Endothelial cell (in vitro differentiated cells): ENCODE data around the gene NEDD9. TPM values are rescaled to one million over a fixed set of nuclear protein-coding genes. Genes with fewer than 3 reads are reported as not detected.

Experiments used
- DNase-seq: peaks from one replicate; pipeline ENCODE4 v3.0.0; 2021; ENCODE audit warnings: low spot score
- H3K27ac Mint-ChIP-seq: one replicate; pipeline ENCODE4 v1.8.0; 2021; ENCODE audit warnings: mixed read lengths, inconsistent platforms; ENCODE audit not compliant: unreplicated experiment
- H3K27me3 Mint-ChIP-seq: one replicate; pipeline ENCODE4 v1.8.0; 2021; ENCODE audit warnings: mild to moderate bottlenecking, moderate library complexity, mixed read lengths, inconsistent platforms; ENCODE audit not compliant: unreplicated experiment
- H3K36me3 Mint-ChIP-seq: one replicate; pipeline ENCODE4 v1.8.0; 2021; ENCODE audit warnings: mild to moderate bottlenecking, low read depth, mixed read lengths, inconsistent platforms; ENCODE audit not compliant: unreplicated experiment
- H3K4me1 Mint-ChIP-seq: one replicate; pipeline ENCODE4 v1.8.0; 2021; ENCODE audit warnings: mild to moderate bottlenecking, mixed read lengths, inconsistent platforms; ENCODE audit not compliant: unreplicated experiment
- H3K4me3 Mint-ChIP-seq: one replicate; pipeline ENCODE4 v1.8.0; 2021; ENCODE audit warnings: mild to moderate bottlenecking, mixed read lengths, inconsistent platforms; ENCODE audit not compliant: unreplicated experiment
- H3K9me3 Mint-ChIP-seq: one replicate; pipeline ENCODE4 v1.8.0; 2021; ENCODE audit warnings: mixed read lengths, inconsistent platforms; ENCODE audit not compliant: unreplicated experiment
- long read RNA-seq: library from polyadenylated mRNA; unstranded; transcript quantifications from one replicate; pipeline ENCODE4 v2.0.0, GENCODE V29; 2020; ENCODE audit not compliant: unreplicated experiment
- total RNA-seq: library from RNA; stranded (reverse); fragmentation: NEBNext Ultra II Directional; extraction: Animal tissue kit (Norgen Biotek cat#: 25700); gene quantifications from one replicate; pipeline ENCODE4 v1.2.1, GENCODE V29; 2021; ENCODE audit not compliant: unreplicated experiment
- TF ChIP-seq, protein P1 (sequence below): fragments of 200-600 bp; sonication (generic); IDR thresholded peaks from one replicate; pipeline ENCODE4 v1.5.0; 2021; ENCODE audit warnings: antibody characterized with exemption; ENCODE audit not compliant: unreplicated experiment

The NEDD9 gene
- total RNA-seq, result 3.2 TPM
- long read RNA-seq, partial matches to known transcripts, result 0 of 1 reads
- long read RNA-seq, other reads (novel, unspliced or antisense), result 0 of 1 reads

- peak within 1 kb of the TSS; percentile 98 for H3K27ac Mint-ChIP-seq
- peaks cover 16% of the 10 kb centered on the region for H3K4me1 Mint-ChIP-seq
- H3K9me3 Mint-ChIP-seq, result no peaks in the 10 kb centered on the region
- H3K27me3 Mint-ChIP-seq, result peaks cover 11% of the 10 kb centered on the region
- H3K36me3 Mint-ChIP-seq, result no peaks in the 10 kb centered on the region
- H3K4me3 Mint-ChIP-seq, result peak within 1 kb of the TSS; percentile 93
- TF ChIP-seq, protein P1, sequence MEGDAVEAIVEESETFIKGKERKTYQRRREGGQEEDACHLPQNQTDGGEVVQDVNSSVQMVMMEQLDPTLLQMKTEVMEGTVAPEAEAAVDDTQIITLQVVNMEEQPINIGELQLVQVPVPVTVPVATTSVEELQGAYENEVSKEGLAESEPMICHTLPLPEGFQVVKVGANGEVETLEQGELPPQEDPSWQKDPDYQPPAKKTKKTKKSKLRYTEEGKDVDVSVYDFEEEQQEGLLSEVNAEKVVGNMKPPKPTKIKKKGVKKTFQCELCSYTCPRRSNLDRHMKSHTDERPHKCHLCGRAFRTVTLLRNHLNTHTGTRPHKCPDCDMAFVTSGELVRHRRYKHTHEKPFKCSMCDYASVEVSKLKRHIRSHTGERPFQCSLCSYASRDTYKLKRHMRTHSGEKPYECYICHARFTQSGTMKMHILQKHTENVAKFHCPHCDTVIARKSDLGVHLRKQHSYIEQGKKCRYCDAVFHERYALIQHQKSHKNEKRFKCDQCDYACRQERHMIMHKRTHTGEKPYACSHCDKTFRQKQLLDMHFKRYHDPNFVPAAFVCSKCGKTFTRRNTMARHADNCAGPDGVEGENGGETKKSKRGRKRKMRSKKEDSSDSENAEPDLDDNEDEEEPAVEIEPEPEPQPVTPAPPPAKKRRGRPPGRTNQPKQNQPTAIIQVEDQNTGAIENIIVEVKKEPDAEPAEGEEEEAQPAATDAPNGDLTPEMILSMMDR, result no peak
- DNase-seq, result peak; percentile 87
Measured at GRCh38 chr6:11232193-11232769, at the start of gene NEDD9. TSS of gene NEDD9 (minus strand) at chr6:11232668. CDS start at chr6:11232515, 153 bp downstream.

DNA sequence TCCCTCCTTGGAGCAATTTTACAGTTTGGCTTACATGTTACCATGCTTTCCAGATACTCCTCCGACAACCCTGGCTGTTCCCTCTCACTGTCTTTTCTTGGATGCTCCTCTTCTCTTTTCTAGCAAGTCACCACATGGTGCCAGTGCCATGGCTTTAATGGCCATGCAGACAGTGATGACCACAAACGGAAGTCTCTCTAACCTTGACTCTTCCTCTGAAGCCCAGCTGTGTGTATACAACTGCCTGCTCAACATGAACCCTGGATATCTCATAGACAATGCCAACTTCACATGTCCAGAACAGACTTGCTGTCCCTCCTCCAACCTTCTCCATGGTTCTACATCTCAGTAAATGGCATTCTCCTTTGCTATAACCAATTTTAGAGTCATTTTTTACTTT lies 49.8 kb upstream of the NEDD9 start:
- no peaks in the 10 kb centered on the region for H3K36me3 Mint-ChIP-seq

GRCh38 chr6:11280394-11280793 lies 47.9 kb upstream of the NEDD9 start:
- Mint-ChIP-seq H3K27ac (no peak overlapping the region), H3K4me3 (no peak overlapping the region), H3K27me3 (no peaks in the 10 kb centered on the region), H3K36me3 (no peaks in the 10 kb centered on the region), H3K9me3 (no peaks in the 10 kb centered on the region), H3K4me1 (peaks cover 22% of the 10 kb centered on the region)
- DNase-seq, result no peak
- TF ChIP-seq, protein P1, result no peak

More for the DNA sequence above, 49.8 kb upstream of the NEDD9 start:
- Mint-ChIP-seq H3K4me1 (peaks cover 14% of the 10 kb centered on the region), H3K4me3 (no peak overlapping the region), H3K27me3 (no peaks in the 10 kb centered on the region), H3K9me3 (no peaks in the 10 kb centered on the region), H3K27ac (no peak overlapping the region)
- DNase-seq, result no peak
- TF ChIP-seq, protein P1, result no peak

DNA sequence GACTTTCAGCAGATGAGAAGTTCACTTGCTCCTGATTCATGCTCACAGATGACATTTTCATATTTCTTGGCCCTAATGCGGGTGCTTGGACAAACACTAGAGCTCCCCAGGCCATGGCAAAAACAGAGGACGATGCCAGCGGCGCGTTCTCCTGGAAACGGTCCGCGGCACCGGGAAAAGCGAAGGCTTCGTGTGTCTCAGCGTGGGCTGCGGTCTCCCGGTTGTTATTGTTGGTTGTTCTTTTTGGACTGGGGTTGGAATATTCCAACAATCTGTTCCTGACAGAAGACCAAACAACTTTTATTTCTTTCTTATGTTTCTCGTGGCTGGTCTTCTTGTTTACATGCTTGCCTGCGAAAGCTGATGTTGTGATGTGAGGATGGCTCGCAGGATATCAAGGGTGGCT lies 46.8 kb upstream of the NEDD9 start:
- TF ChIP-seq, protein P1, result no peak
- DNase-seq, result no peak
- H3K27ac Mint-ChIP-seq, result no peak overlapping the region
- no peaks in the 10 kb centered on the region for H3K9me3 Mint-ChIP-seq
- H3K4me3 Mint-ChIP-seq, result no peak overlapping the region
- H3K36me3 Mint-ChIP-seq, result no peaks in the 10 kb centered on the region
- no peaks in the 10 kb centered on the region for H3K27me3 Mint-ChIP-seq
- peaks cover 22% of the 10 kb centered on the region for H3K4me1 Mint-ChIP-seq

DNA sequence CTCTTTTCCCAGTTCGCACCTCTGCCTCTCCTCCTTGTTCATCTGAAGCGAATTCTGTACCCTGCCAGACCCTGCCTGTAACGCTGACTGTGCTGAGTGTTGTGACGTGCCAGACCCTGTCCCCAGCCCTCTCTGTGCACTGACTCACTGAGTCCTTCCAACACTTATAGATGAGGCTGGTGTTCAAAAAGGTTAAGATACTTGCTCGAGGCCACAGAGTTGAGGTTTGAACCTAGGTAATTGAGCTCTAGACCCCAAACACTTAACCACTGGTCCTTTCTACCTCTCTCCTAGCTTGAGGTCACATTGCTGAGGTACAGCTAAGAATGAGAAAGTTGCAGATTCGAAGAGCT lies 45.7 kb upstream of the NEDD9 start:
- peak overlapping the region; percentile 44 for H3K27ac Mint-ChIP-seq
- TF ChIP-seq, protein P1, result no peak
- no peaks in the 10 kb centered on the region for H3K9me3 Mint-ChIP-seq
- H3K27me3 Mint-ChIP-seq, result no peaks in the 10 kb centered on the region
- no peaks in the 10 kb centered on the region for H3K36me3 Mint-ChIP-seq
- no peak for DNase-seq
- no peak overlapping the region for H3K4me3 Mint-ChIP-seq
- peaks cover 22% of the 10 kb centered on the region for H3K4me1 Mint-ChIP-seq
